K562 (cell line): ENCODE measurements around the gene NR1I3. TPM values are rescaled to one million over a fixed set of nuclear protein-coding genes. Genes with fewer than 3 reads are reported as not detected.
A peak's percentile ranks its signal among the peaks of the same experiment; 100 is the strongest.

Experiments used
- ARNT ChIP-seq, 2 experiments: fragments of 450-650 bp; IDR thresholded peaks; 2 replicates each; pipeline ENCODE4 v1.6.1; 2016; ENCODE audit warnings: mild to moderate bottlenecking in 1 of 2
- C11orf30 ChIP-seq: fragments of 450-650 bp; IDR thresholded peaks from 2 replicates; pipeline ENCODE4 v1.6.1; 2016; ENCODE audit warnings: low read depth, mild to moderate bottlenecking
- HDAC2 ChIP-seq: fragments of 450-650 bp; IDR thresholded peaks from 2 replicates; pipeline ENCODE4 v1.6.1; 2016; ENCODE audit warnings: mild to moderate bottlenecking
- HNRNPH1 ChIP-seq: fragments of 200-400 bp; formaldehyde crosslinking; optimal IDR thresholded peaks from 2 replicates; pipeline ENCODE3; 2017; ENCODE audit warnings: low read depth, mild to moderate bottlenecking, low read length, moderate library complexity
- LARP7 ChIP-seq: fragments of 450-650 bp; IDR thresholded peaks from 2 replicates; pipeline ENCODE4 v1.6.1; 2016
- MAFK ChIP-seq: IDR thresholded peaks from 2 replicates; pipeline ENCODE4 v1.6.1; 2011; ENCODE audit warnings: low read length, improper control_type of control experiment
- MIER1 ChIP-seq: fragments of 450-650 bp; IDR thresholded peaks from 2 replicates; pipeline ENCODE4 v1.6.1; 2016; ENCODE audit warnings: antibody characterized with exemption, mild to moderate bottlenecking, low read depth
- NR3C1 ChIP-seq: sonication (generic); formaldehyde crosslinking; IDR thresholded peaks from 2 replicates; pipeline ENCODE4 v1.8.1; 2022; ENCODE audit warnings: missing genetic modification reagents
- RFX5 ChIP-seq: IDR thresholded peaks from 2 replicates; pipeline ENCODE4 v1.6.1; 2011; ENCODE audit warnings: low read depth, mild to moderate bottlenecking, improper control_type of control experiment, low read length
- SREBF2 ChIP-seq: sonication (generic); formaldehyde crosslinking; IDR thresholded peaks from 2 replicates; pipeline ENCODE4 v1.4.0; 2020; ENCODE audit warnings: mild to moderate bottlenecking, missing genetic modification reagents
- TBL1XR1 ChIP-seq, 2 experiments: IDR thresholded peaks; 2 replicates each; pipeline ENCODE4 v1.6.1; 2012; ENCODE audit warnings: improper control_type of control experiment in 2 of 2, low read length in 2 of 2, mild to moderate bottlenecking in 1 of 2
- TCF7L2 ChIP-seq: fragments of 150-350 bp; IDR thresholded peaks from 2 replicates; pipeline ENCODE4 v1.6.1; 2016; ENCODE audit warnings: low read depth, mild to moderate bottlenecking, low read length, moderate library complexity
- TEAD4 ChIP-seq, 2 experiments: sonication (generic) in 1 of 2; formaldehyde crosslinking in 1 of 2; IDR thresholded peaks; 2 replicates each; pipeline versions ENCODE4 v1.6.1 to v1.8.0; 2012 to 2022; ENCODE audit warnings: borderline replicate concordance in 1 of 2, inconsistent platforms in 1 of 2, low read length in 1 of 2, mild to moderate bottlenecking in 1 of 2, missing genetic modification reagents in 1 of 2
- ZBTB1 ChIP-seq: sonication (generic); formaldehyde crosslinking; IDR thresholded peaks from 2 replicates; pipeline ENCODE4 v1.8.1; 2023; ENCODE audit warnings: missing genetic modification reagents, low read depth, mild to moderate bottlenecking, borderline replicate concordance
- ZBTB17 ChIP-seq: fragments of 450-650 bp; formaldehyde crosslinking; IDR thresholded peaks from 2 replicates; pipeline ENCODE4 v1.4.0; 2020; ENCODE audit warnings: mild to moderate bottlenecking
- ZC3H4 ChIP-seq: sonication (generic); formaldehyde crosslinking; IDR thresholded peaks from 2 replicates; pipeline ENCODE4 v1.9.0; 2021; ENCODE audit warnings: missing genetic modification reagents, borderline replicate concordance
- ZNF184 ChIP-seq: sonication (generic); formaldehyde crosslinking; IDR thresholded peaks from 2 replicates; pipeline ENCODE4 v1.5.0; 2020; ENCODE audit warnings: missing genetic modification reagents
- ZNF282 ChIP-seq: sonication (generic); formaldehyde crosslinking; IDR thresholded peaks from 2 replicates; pipeline ENCODE4 v1.8.1; 2023; ENCODE audit warnings: missing genetic modification reagents
- ZNF431 ChIP-seq: sonication (generic); formaldehyde crosslinking; IDR thresholded peaks from 2 replicates; pipeline ENCODE4 v1.8.0; 2022; ENCODE audit warnings: mild to moderate bottlenecking, missing genetic modification reagents
- polyA plus RNA-seq, 8 experiments: library from polyadenylated mRNA; depleted of rRNA in 4 of 8; stranded (reverse) in 5 of 8; unstranded in 3 of 8; fragments of >200 nt; fragmentation: Nextera tagmentation in 2 of 8; fragmentation: Illumina TruSeq in 1 of 8; extraction: Ambion mirVana in 2 of 8; extraction: Trizol in 1 of 8; gene quantifications; 2 replicates each; pipeline versions ENCODE4 v1.2.1 to v1.2.3, GENCODE V29; 2011 to 2014; ENCODE audit warnings: inconsistent platforms in 1 of 8, missing spikeins in 1 of 8
- total RNA-seq, 7 experiments: library from RNA; depleted of rRNA in 6 of 7; stranded (reverse); fragments of >200 nt in 6 of 7; fragmentation: Illumina TruSeq in 2 of 7; extraction: Trizol in 2 of 7; gene quantifications; 2 replicates each; pipeline versions ENCODE4 v1.2.1 to v1.2.3, GENCODE V29; 2011 to 2021; ENCODE audit warnings: low replicate concordance in 1 of 7
- TF ChIP-seq, protein P1 (sequence below), 2 experiments: fragments of 450-650 bp; formaldehyde crosslinking in 1 of 2; IDR thresholded peaks; 2 replicates each; pipeline versions ENCODE4 v1.4.0 to v1.6.1; 2014 to 2020; ENCODE audit warnings: mild to moderate bottlenecking in 2 of 2, borderline replicate concordance in 1 of 2, low read depth in 1 of 2
- TF ChIP-seq, protein P2 (sequence below): fragments of 450-650 bp; conservative IDR thresholded peaks from 2 replicates; pipeline ENCODE4 v1.6.1; 2016; ENCODE audit warnings: missing genetic modification characterization, low read depth, mild to moderate bottlenecking, missing compliant biosample characterization, moderate library complexity

NR1I3 gene
- total and polyA plus RNA-seq, 9 of the 15 experiments (the other 6 are each of a cell fraction or from before 2014, with no cell fraction given) = 0.11 TPM; not detected in 8

GRCh38 chr1:161225534-161226319, 12.3 kb downstream of the NR1I3 start, which contains the start of gene TOMM40L (continued):
- TF ChIP-seq, protein P1, sequence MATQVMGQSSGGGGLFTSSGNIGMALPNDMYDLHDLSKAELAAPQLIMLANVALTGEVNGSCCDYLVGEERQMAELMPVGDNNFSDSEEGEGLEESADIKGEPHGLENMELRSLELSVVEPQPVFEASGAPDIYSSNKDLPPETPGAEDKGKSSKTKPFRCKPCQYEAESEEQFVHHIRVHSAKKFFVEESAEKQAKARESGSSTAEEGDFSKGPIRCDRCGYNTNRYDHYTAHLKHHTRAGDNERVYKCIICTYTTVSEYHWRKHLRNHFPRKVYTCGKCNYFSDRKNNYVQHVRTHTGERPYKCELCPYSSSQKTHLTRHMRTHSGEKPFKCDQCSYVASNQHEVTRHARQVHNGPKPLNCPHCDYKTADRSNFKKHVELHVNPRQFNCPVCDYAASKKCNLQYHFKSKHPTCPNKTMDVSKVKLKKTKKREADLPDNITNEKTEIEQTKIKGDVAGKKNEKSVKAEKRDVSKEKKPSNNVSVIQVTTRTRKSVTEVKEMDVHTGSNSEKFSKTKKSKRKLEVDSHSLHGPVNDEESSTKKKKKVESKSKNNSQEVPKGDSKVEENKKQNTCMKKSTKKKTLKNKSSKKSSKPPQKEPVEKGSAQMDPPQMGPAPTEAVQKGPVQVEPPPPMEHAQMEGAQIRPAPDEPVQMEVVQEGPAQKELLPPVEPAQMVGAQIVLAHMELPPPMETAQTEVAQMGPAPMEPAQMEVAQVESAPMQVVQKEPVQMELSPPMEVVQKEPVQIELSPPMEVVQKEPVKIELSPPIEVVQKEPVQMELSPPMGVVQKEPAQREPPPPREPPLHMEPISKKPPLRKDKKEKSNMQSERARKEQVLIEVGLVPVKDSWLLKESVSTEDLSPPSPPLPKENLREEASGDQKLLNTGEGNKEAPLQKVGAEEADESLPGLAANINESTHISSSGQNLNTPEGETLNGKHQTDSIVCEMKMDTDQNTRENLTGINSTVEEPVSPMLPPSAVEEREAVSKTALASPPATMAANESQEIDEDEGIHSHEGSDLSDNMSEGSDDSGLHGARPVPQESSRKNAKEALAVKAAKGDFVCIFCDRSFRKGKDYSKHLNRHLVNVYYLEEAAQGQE (IDR thresholded peaks at IDR 0.05; ENCODE audit: borderline replicate concordance) = peak; percentile 67; the same call in 1 of the 2 replicates
- TF ChIP-seq, protein P1 (CRISPR knock-in tag; IDR thresholded peaks at IDR 0.05; ENCODE audit: low read depth) = no peak
- TF ChIP-seq MIER1 = no peak
- no peak for TF ChIP-seq ZC3H4 (CRISPR knock-in tag)
- TF ChIP-seq HNRNPH1 = no peak
- TF ChIP-seq ZNF431 = no peak
- no peak for TF ChIP-seq TBL1XR1 (IDR thresholded peaks at IDR 0.05; ENCODE audit: low read length in 2 of 2)
- no peak for TF ChIP-seq NR3C1 (CRISPR knock-in tag)
- TF ChIP-seq, protein P2, sequence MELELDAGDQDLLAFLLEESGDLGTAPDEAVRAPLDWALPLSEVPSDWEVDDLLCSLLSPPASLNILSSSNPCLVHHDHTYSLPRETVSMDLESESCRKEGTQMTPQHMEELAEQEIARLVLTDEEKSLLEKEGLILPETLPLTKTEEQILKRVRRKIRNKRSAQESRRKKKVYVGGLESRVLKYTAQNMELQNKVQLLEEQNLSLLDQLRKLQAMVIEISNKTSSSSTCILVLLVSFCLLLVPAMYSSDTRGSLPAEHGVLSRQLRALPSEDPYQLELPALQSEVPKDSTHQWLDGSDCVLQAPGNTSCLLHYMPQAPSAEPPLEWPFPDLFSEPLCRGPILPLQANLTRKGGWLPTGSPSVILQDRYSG (tag) = no peak
- no peak for TF ChIP-seq ZNF282
- TF ChIP-seq HDAC2 = peak; percentile 65; the same call in 1 of the 2 replicates
- no peak for TF ChIP-seq MAFK
- TF ChIP-seq C11orf30 = peak; percentile 71
- TF ChIP-seq ZBTB1 (CRISPR knock-in tag) = no peak
- TF ChIP-seq ZBTB17 = no peak
- no peak for TF ChIP-seq SREBF2 (CRISPR knock-in tag)
- TF ChIP-seq ZNF184 (CRISPR knock-in tag) = no peak
- no peak for TF ChIP-seq LARP7
- TF ChIP-seq TCF7L2 = no peak
- no peak for TF ChIP-seq ARNT (IDR thresholded peaks at IDR 0.05)
- no peak for TF ChIP-seq RFX5
- TF ChIP-seq TEAD4 (IDR thresholded peaks at IDR 0.05; ENCODE audit: low read length) = peak; percentile 38; the same call in 1 of the 2 replicates
- no peak for TF ChIP-seq TEAD4 (CRISPR knock-in tag; IDR thresholded peaks at IDR 0.05; ENCODE audit: borderline replicate concordance)
